ENCODE results near the gene NUAK1. TPM values are rescaled to one million over a fixed set of nuclear protein-coding genes. Genes with fewer than 3 reads are reported as not detected.
A peak's percentile ranks its signal among the peaks of the same experiment; 100 is the strongest.

The NUAK1 gene
- total and polyA plus RNA-seq, 2 donors from 2014 or later: 2.9 to 28.8 TPM

GRCh38 chr12:106068296-106068695 is 70.5 kb downstream of the NUAK1 start:
- Histone ChIP-seq H3K9me3 (ENCODE audit: control insufficient read depth in 2 of 3, insufficient read depth in 1 of 3, low read length in 3 of 3) (no peaks in the 10 kb centered on the region), H3K9ac (ENCODE audit: low read length in 3 of 3) (no peak overlapping the region), H3K36me3 (ENCODE audit: control insufficient read depth in 2 of 3, insufficient read depth in 3 of 3, low read length in 3 of 3) (peaks cover 2 to 24% (median 4%) of the 10 kb centered on the region in 3 donors), H3K4me1 (ENCODE audit: control insufficient read depth in 2 of 3, insufficient read depth in 2 of 3, low read depth in 1 of 3, low read length in 3 of 3) (peaks cover 0 to 6% (median 0%) of the 10 kb centered on the region in 3 donors), H3K4me3 (ENCODE audit: low read length in 3 of 3) (no peak overlapping the region), H3K27ac (ENCODE audit: low read depth in 2 of 2, low read length in 2 of 2) (no peak overlapping the region), H3K27me3 (ENCODE audit: control insufficient read depth, insufficient read depth, low read length) (no peaks in the 10 kb centered on the region)
- TF ChIP-seq CTCF (IDR thresholded peaks at IDR 0.05; ENCODE audit: borderline replicate concordance, extremely low read depth, insufficient read depth): no peak
- no peak for DNase-seq
- intact Hi-C loops (cut with DNase I): no loop called here
- no peak for FAIRE-seq

DNA sequence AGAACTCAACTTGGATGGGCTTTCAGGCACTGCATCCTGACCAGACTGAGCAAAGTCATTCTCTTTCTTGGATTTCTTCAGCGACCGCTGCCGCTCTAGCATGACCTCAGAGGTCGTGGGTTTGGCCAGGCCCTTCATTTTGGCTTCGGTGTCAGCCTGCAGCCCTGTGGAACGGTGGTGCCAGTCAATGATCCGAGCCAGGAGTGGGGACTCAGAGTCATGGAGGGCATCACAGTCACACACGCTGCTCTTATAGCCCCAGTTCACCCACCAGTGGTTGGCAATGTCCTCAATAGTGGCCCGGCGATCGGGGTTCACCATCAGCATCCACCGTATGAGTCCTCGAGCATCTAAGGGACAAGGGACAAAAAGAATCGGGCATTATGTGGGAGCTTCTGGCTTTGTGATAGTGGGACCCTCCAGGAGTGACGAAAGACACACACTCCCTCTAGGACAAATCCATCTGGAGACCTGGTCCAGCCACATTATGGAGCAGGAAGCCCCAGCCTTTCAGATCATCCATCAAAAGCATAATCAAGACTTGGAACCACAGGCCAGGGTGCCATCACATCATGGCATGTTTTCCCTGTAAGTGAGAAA is 71.0 kb downstream of the NUAK1 start:
- H3K27ac ChIP-seq (ENCODE audit: low read depth in 2 of 2, low read length in 2 of 2): no peak overlapping the region
- H3K27me3 ChIP-seq (ENCODE audit: control insufficient read depth, insufficient read depth, low read length): no peaks in the 10 kb centered on the region
- DNase-seq (no peak), FAIRE-seq (no peak)
- peaks cover 2 to 24% (median 4%) of the 10 kb centered on the region in 3 donors for H3K36me3 ChIP-seq (ENCODE audit: control insufficient read depth in 2 of 3, insufficient read depth in 3 of 3, low read length in 3 of 3)
- no peak overlapping the region for H3K9ac ChIP-seq (ENCODE audit: low read length in 3 of 3)
- peaks cover 0 to 6% (median 0%) of the 10 kb centered on the region in 3 donors for H3K4me1 ChIP-seq (ENCODE audit: control insufficient read depth in 2 of 3, insufficient read depth in 2 of 3, low read depth in 1 of 3, low read length in 3 of 3)
- intact Hi-C loops (cut with DNase I): no loop called here
- H3K9me3 ChIP-seq (ENCODE audit: control insufficient read depth in 2 of 3, insufficient read depth in 1 of 3, low read length in 3 of 3): no peaks in the 10 kb centered on the region
- TF ChIP-seq CTCF (IDR thresholded peaks at IDR 0.05; ENCODE audit: borderline replicate concordance, extremely low read depth, insufficient read depth): no peak
- H3K4me3 ChIP-seq (ENCODE audit: low read length in 3 of 3): no peak overlapping the region

DNA sequence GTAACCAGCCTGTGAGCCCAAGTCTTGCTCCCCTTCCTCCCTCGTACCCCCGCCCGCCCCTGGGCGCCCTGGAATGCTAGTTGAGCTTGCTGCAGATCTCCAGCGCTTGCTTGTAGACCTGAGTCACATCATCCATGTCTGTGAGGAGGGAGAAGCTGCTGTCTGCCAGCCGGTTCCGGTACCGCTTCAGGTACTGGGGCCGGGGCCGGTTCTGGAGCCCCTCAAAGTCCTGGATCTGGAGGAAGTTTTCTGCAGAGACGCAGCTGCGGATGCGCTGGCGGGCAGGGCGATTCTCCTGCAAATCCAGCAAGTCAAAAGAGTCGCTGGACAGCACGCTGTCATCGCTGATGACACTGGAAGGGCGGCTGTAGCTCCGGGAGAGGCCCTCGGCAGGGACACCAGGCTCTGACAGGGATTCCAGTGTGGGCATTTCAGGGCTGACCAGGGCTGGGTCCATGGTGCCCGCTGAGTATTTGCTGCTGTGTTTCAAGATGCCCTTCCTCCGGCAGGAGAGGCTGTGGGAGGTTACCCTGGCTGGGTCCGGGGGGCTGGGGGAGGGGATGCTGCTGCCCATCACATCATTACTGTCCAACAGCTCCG is 71.9 kb downstream of the NUAK1 start:
- no peak overlapping the region for H3K27ac ChIP-seq (ENCODE audit: low read depth in 2 of 2, low read length in 2 of 2)
- H3K9me3 ChIP-seq (ENCODE audit: control insufficient read depth in 2 of 3, insufficient read depth in 1 of 3, low read length in 3 of 3): no peaks in the 10 kb centered on the region
- FAIRE-seq (no peak), DNase-seq (peak in 1 of 5 donors; percentile 60)
- TF ChIP-seq CTCF (IDR thresholded peaks at IDR 0.05; ENCODE audit: borderline replicate concordance, extremely low read depth, insufficient read depth): no peak
- peaks cover 0 to 6% (median 0%) of the 10 kb centered on the region in 3 donors for H3K4me1 ChIP-seq (ENCODE audit: control insufficient read depth in 2 of 3, insufficient read depth in 2 of 3, low read depth in 1 of 3, low read length in 3 of 3)
- H3K36me3 ChIP-seq (ENCODE audit: control insufficient read depth in 2 of 3, insufficient read depth in 3 of 3, low read length in 3 of 3): peaks cover 2 to 24% (median 4%) of the 10 kb centered on the region in 3 donors
- no peak overlapping the region for H3K4me3 ChIP-seq (ENCODE audit: low read length in 3 of 3)
- intact Hi-C loops (cut with DNase I): no loop called here
- no peak overlapping the region for H3K9ac ChIP-seq (ENCODE audit: low read length in 3 of 3)
- H3K27me3 ChIP-seq (ENCODE audit: control insufficient read depth, insufficient read depth, low read length): no peaks in the 10 kb centered on the region
